ENCODE results near the gene SLC44A1. TPM values are rescaled to one million over a fixed set of nuclear protein-coding genes. Genes with fewer than 3 reads are reported as not detected.

SLC44A1 gene
- total RNA-seq, 4 donors from 2014 or later: 51.1 to 82.2 (median 70.5) TPM

GRCh38 chr9:105437704-105438103 is 193.3 kb downstream of the SLC44A1 start:
- 81 to 88% methylated on average over 1 of the region's 1 CpG for WGBS, 2 donors
- TF ChIP-seq POLR2A (IDR thresholded peaks at IDR 0.05) (no peak), CTCF (IDR thresholded peaks at IDR 0.05) (no peak)

GRCh38 chr9:105438141-105438806 is 193.8 kb downstream of the SLC44A1 start:
- 36 to 43% methylated on average over 8 of the region's 8 CpGs for WGBS, 2 donors

More at GRCh38 chr9:105437704-105438103, 193.3 kb downstream of the SLC44A1 start:
- no peak for DNase-seq (ENCODE audit: low spot score in 2 of 2)
- no peak overlapping the region for H3K4me3 ChIP-seq (ENCODE audit: low read depth, poor library complexity, severe bottlenecking)
- intact Hi-C loops (cut with DNase I; ENCODE audit: low total_unique reads): no loop called here

GRCh38 chr9:105439428-105439827 is 195.0 kb downstream of the SLC44A1 start:
- no peak overlapping the region for H3K4me3 ChIP-seq (ENCODE audit: low read depth, poor library complexity, severe bottlenecking)
- intact Hi-C loops (cut with DNase I; ENCODE audit: low total_unique reads): no loop called here
- DNase-seq (ENCODE audit: low spot score in 2 of 2): no peak
- TF ChIP-seq POLR2A (IDR thresholded peaks at IDR 0.05) (no peak), CTCF (IDR thresholded peaks at IDR 0.05) (no peak)

More at GRCh38 chr9:105438141-105438806, 193.8 kb downstream of the SLC44A1 start:
- no peak for DNase-seq (ENCODE audit: low spot score in 2 of 2)
- intact Hi-C loops (cut with DNase I; ENCODE audit: low total_unique reads): no loop called here
- no peak for TF ChIP-seq POLR2A (IDR thresholded peaks at IDR 0.05)
- no peak for TF ChIP-seq CTCF (IDR thresholded peaks at IDR 0.05)
- H3K4me3 ChIP-seq (ENCODE audit: low read depth, poor library complexity, severe bottlenecking): no peak overlapping the region

- intact Hi-C loops (cut with DNase I; ENCODE audit: low total_unique reads): no loop called here
- no peak for TF ChIP-seq POLR2A (IDR thresholded peaks at IDR 0.05)
- no peak for TF ChIP-seq CTCF (IDR thresholded peaks at IDR 0.05)
- 70 to 87% methylated on average over 2 of the region's 2 CpGs for WGBS, 2 donors
- no peak overlapping the region for H3K4me3 ChIP-seq (ENCODE audit: low read depth, poor library complexity, severe bottlenecking)
- DNase-seq (ENCODE audit: low spot score in 2 of 2): no peak
These were observed 197.2 kb downstream of the SLC44A1 start for GRCh38 chr9:105441616-105442160.

- TF ChIP-seq CTCF (IDR thresholded peaks at IDR 0.05) (no peak), POLR2A (IDR thresholded peaks at IDR 0.05) (no peak)
- intact Hi-C loops (cut with DNase I; ENCODE audit: low total_unique reads): no loop called here
- no peak overlapping the region for H3K4me3 ChIP-seq (ENCODE audit: low read depth, poor library complexity, severe bottlenecking)
- 84 to 90% methylated on average over 8 of the region's 8 CpGs for WGBS, 2 donors
- no peak for DNase-seq (ENCODE audit: low spot score in 2 of 2)
These were observed 198.7 kb downstream of the SLC44A1 start for GRCh38 chr9:105443121-105443520.
